Measurements from ENCODE around the gene SLC13A5.
"Not testable (repeated sequence)": the region's sequence is repeated elsewhere in the genome, so short reads cannot be mapped to it uniquely, and the experiment has no call there.

Gene SLC13A5

DNA sequence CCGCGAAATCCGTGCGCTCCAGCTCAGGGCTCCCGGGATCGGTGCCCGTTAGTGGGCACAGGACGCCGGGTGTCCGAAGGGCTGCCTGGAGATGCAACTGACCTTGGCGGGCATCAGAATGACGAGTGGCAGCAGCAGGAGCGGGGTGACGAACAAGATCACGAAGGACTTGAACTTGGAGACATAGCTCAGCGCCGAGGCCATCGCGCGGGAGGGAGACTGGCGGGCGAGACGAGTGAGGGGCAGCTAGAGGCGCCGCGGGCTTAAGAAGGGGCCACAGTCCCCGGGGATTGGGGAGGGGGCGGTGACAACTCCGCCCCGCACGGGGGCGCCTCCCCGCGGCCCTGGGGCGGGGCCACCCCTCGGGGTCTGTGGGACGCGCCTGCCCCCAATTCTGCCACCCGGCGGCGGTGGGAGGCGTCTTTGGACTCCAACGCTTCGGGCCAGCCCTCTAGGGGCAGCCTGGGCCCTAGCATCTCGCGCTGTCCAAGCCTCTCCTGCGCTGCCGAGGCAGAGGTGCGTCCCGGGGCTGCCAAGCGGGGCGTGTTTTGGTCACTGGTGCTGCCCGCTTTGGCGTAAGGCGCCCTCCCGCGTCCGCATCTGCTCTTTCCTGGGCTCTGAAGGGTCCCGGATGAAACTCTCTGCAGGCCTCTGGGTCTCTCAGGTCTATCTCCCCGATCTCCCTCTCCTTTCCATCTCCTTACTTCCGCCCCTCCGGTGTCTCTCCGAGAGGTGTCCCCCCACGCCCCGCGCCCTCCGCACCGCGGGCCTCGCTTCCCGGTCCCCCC is at the start of gene SLC13A5:
SLC13A5 (minus strand) TSS at position 240 of the 788 bp plus-strand sequence; CDS start at position 204, 36 bp downstream.
- no peak for FAIRE-seq

DNA sequence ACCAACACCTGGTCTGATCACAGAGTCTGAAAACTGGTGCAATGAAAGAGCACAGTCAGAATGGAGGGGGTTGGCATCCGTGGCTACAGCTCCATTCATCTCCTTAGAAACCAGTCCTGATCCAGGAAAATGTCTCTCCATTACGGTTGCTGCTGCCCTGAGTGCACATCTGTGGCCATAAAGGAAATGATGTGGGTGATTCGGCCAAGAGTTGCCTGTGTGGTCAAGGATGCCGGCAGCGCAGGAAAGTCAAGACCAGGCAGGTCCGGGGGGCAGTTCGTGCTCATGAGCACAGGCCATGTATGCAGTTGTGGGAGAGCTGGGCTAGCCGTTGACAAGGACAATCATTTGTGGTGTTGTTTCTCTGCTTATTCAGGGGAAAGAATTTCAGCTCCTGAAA is 48.6 kb upstream of the SLC13A5 start:
- no peak for FAIRE-seq

DNA sequence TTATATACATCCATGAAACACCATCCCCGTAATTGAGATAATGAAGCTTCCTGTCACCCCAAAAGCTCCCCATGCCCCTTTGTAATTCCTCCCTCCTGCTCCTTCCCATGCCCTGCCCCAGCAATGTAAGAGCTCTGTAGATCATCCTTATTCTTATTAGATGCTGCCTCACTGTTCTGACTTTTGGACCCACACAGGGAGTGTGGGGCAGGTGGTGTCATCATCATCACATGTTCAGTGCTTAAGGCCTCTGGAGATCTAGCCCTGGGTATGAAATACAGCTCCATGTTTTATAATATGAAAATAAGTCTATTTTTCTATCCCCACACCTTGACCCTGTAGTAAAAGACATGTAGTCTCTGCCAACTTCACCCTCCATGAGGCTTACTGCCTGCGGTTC is 44.6 kb upstream of the SLC13A5 start:
- FAIRE-seq: no peak

DNA sequence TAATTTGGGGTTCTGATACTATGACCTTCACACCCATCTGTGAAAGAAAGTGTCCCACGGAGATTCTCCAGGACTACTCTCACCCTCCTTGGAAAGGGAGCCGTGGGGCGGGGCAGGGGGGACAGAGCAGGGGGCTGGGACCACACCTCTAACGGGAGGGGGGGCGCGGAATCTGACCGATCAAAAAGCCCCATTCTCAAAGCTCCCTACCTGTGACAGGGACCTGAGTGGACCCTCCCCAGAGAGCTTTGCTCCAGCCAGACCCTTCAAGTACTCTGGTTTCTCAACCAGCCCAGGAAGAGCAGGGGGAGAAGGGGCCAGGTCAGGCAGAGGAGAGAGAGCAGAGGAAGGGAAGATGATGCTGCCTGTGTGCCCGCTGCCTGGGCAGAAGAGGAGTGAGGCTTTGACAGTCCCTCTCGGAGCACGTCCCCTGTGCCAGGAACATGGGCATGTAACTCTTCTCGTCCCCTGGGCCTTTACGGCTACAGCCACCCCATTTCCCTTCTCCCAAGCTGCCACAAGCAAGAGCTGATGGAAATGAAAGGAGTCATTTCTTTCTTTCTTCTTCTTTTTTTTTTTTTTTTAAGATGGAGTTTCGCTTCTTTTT is 43.4 kb upstream of the SLC13A5 start:
- no peak for FAIRE-seq

DNA sequence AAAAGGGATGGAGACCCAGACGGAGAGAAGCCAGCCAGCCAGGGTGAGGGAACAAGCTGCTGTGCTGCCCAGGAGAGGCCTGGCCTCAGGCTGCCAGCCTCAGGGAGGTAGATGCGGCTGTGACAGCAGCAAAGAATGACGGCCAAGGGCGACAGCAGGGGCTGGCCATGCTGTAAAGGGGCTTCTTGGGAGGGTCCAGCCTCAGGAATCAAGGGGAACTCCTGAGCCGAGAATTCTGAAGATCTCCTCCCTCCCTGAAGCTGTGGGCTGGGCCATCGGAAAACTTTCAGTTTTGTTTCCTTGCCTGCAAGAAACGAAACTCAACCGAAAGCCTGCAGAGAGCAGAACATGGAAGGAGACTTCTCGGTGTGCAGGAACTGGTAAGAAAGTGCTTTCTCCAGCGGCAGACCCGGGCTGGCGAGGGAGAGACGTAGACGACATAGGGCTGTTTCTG is 42.6 kb upstream of the SLC13A5 start, which contains the start of gene XAF1:
XAF1 (plus strand) TSS at position 316 of the 454 bp plus-strand sequence; CDS start at position 349, 33 bp downstream.
- no peak for FAIRE-seq

DNA sequence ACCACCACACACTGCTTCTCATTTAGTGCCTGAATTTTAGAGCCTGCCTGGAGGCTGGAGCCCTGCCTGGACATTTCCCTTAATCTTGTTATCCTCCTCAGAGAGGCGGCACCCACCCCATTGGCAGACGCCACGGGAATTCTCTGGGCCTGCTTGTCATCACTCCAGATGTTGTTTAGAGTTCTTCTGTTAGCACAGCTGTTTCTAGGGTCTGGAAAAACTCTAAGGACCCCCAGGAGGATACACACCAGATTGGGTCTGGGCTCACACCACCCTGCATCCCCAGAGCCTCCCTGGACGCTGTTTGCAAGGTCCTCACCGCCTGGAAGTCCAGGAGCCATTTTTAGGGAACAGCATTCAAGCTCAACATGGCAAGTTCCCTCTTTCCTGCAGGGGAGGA is 42.1 kb upstream of the SLC13A5 start:
- FAIRE-seq: no peak

DNA sequence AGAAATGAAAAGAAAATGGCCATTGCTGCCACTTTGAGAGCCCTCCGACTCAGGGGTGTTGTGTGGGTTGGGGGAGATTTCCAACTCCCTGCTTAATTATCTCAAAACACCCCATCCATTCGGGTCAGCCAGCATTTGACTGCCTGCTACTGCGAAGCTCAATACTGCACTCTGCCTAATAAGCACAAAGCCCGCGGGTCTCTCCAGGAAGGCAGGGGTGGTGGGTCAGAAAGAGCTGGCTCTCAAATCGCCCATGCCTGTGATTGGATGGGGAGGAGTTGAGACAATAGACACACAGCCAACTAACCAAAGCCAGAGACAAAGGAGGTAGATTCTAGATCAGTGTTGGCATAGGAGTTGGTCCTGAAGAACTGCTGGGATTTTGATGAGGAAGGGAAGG is 40.4 kb upstream of the SLC13A5 start:
- no peak for FAIRE-seq

DNA sequence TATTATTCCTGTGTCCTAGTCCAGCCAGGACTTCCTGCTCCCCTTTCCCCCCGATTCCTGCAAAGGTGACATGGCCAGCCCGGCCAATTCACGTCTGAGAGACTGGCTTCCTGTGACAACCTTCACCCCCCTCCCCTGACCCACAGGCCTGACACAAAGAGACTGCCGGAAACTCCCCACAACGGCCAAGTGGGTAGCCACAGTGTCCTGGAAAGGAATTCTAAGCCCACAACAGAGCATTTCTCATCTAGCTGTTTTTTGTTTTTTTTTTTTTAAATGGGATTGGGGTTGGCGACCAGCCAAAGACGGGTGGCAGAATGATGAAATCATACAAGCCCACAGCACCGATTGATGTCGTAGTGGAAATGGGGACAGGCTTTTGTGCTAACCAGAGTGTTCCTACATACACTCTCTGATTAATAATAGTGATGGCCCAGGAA is 39.9 kb upstream of the SLC13A5 start:
- no peak for FAIRE-seq

DNA sequence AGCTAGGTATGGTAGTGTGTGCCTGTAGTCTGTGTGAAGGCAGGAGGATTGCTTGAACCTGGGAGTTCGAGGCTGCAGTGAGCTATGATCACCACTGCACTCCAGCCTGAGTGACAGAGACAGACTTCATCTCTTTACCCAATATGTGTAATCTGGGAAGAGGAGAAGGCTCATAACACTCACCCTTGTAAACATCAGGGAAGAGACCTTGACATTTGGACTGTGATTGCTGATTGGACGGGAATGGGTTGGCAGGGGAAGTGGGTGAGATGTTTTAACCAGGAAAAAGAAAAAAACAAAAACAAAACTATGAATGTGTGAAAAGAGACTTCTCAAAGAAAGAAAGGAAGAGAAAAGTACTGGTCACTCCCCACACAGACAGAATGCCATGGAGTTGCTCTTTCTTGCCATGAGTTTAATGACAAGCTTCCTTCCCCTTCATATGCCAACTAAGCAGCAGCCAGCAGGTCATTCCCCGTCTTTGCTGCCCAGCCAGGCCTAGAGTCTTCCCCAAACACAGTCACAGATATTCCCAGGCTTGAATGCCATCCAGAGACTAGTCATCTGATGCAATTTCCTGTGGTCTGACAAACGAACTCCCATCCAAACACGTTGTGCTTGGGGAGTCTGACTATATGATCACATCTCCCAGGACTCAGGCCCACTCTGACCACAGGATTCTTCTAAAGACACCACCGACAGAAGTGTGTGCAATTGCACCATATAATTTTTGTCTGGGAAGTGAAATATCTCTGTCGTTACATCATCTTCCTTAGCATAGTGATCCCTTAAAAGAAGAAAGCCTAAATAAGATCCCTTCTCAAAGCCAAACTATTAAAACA is 39.1 kb upstream of the SLC13A5 start:
- FAIRE-seq: no peak

DNA sequence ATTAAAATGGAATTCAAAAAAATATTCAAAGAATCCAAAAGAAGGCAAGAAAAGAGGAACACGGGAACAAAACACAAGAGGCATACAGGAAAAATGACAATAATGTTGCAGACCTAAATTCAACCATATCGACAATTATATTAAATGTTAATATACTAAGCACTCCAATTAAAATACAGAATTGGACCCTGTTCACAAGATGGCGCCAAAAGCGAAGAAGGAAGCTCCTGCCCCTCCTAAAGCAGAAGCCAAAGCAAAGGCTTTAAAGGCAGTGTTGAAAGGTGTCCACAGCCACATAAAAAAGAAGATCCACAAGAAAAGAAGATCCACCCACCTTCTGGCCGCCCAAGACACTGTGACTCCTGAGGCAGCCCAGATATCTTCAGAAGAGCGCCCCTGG is 36.4 kb upstream of the SLC13A5 start:
- no peak for FAIRE-seq

DNA sequence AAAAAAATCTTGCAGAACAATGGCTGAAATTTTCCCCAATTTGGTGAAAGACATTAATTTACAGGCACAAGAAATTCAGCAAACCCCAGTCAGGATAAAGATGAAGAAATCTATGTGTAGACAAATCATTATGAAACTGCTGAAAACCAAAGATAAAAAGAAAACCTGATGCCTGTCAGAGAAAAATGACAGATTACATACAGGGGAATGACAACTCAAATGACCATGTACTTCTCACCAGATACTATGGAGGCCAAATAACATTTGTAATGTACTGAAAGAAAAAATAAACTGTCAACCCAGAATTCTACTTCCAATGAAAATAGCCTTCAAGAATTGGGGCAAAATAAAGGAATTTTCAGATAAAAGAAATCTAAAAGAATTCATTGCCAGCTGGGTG is 35.4 kb upstream of the SLC13A5 start:
- FAIRE-seq: no peak

DNA sequence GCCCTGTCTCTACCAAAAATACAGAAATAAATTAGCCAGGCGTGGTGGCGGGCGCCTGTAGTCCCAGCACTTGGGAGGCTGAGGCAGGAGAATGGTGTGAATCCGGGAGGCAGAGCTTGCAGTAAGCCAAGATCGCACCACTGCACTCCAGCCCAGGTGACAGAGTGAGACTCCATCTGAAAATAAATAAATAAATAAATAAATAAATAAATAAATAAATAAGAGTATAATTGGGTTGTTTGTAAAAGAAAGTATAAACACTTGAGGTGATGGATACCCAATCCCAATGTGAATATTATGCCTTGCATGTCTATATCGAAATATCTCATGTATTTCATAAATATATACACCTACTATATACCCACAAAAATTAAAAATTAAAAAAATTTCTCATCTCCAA is 33.5 kb upstream of the SLC13A5 start:
- FAIRE-seq: not testable (repeated sequence)

DNA sequence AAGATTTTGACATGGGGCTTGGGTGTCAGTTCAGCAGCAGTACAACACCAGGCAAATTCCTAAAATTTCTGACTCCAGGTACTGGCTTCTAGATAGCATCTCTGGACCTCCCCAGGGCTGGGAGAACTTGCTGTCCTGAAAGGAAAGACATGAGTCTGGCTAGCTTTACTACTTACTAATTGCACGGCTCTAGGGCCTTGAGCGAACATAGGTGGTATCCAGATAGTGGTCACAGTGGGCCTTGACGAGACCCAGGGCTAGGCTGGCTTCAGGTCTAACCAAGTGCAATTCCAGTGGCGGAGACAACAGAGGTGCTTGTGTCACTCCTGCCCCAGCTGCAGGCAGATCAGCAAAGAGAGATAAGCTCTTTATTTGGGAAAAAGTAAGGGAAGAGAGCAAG is 16.4 kb upstream of the SLC13A5 start:
- no peak for FAIRE-seq

DNA sequence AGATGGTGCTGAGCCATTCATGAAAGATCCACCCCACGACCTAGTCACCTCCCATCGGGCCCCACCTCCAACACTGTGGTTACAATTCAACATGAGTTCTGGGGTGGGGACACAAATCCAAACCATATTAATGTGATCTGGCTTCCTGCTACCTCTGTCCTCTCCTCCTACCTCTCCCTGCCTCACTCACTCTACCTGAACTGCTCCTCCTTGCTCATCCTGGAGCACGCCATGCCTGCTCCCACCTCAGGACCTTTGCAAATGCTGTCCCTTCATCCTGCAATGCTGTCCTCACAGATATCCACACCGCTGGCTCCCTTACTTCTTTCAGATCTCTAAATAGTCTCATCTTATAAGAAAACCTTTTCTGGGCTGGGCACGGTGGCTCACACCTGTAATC is 10.8 kb upstream of the SLC13A5 start:
- no peak for FAIRE-seq

DNA sequence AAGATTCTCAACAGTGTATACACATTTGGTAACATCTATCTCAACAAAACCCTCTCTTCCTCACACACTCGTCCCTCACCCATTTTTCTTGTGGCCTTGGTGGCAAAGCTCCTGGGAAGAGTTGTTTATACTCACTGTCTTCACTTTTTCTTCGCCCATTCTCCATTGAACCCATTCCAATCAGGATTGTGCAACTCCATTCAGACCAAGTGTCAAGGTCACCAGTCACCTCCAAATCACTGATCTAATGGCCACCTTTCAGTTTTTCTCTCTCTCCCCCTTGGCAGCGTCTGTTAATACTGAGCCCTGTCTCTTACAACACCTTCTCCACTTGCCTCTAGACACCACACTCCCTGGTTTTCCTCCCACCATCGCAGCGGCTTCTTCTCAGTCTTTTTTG is 8.6 kb upstream of the SLC13A5 start:
- FAIRE-seq: no peak

DNA sequence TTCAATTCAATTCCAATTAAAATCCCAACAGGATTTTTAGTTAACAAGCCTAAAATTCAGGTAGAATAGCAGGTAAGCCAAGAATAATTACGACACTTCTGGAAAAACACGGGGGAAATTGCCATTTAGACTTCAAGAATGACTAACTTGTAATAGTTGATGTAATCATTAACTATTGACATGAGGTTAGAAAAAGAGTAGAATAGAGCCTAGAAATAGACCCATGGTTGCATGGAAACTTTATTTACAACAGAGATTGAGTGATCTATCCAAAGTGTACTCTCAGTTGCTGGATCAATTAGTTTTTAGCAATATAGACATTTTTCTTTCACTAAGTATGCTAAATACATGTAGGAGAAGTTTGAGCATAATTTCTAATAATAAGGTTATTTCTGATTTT is 3.6 kb upstream of the SLC13A5 start:
- no peak for FAIRE-seq

DNA sequence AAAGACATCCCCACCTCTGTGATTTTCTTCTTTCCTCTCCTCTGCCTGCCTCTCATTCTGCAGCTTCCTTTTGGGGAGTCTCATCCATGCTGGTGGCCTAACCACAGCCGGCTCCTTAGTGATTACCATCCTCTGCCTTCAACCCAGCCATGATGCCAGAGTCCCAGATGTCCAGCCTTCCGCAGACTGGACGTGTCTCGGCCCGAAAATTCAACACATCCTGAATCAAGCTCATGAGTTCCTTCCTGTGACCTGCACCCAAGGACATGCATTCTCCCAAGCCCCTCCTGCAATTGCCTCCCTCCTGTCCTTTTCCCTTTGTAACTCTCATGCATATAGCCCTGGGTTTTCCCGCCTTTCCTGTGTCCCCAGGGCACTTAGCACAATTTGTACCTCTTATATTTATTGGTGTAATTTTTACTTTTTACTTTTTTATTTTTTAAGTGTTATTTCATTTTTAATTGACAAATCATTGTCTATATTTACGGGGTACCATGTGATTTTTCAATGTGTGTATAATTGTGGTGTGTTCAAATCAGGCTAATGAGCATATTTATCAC is 1.2 kb upstream of the SLC13A5 start:
- FAIRE-seq: no peak

DNA sequence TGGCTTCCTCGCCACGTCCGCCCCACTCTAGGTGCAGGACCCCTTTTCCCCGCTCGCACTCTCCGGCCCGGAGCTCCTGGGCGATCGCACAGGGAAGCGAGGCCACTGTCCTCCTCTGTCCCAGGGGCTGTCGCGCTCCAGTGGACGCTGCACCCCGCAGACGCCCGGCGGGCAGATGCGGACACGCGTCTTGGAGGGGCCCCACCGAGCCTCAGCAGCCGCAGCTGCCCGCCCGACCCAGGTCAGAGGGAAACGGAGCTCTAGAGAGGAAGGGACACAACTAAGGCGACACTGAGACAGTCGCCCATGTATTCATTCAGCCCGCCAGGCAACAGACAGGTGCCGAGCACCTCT is 726 bp upstream of the SLC13A5 start:
- no peak for FAIRE-seq

DNA sequence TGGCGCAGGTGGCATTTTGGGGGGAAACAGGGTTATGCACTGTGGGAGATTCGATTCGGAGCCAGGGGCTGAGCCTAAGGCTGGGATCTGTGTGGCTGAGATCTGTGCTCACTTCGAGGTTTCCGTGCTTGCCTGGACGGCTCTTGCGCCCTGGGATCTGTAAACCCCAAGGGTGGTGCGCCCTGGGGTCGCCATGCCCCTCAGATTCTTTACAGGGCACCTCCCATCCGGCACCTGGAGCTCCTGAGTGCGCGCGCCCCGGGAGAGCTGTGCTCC is 377 bp downstream of the SLC13A5 start:
- FAIRE-seq: no peak

DNA sequence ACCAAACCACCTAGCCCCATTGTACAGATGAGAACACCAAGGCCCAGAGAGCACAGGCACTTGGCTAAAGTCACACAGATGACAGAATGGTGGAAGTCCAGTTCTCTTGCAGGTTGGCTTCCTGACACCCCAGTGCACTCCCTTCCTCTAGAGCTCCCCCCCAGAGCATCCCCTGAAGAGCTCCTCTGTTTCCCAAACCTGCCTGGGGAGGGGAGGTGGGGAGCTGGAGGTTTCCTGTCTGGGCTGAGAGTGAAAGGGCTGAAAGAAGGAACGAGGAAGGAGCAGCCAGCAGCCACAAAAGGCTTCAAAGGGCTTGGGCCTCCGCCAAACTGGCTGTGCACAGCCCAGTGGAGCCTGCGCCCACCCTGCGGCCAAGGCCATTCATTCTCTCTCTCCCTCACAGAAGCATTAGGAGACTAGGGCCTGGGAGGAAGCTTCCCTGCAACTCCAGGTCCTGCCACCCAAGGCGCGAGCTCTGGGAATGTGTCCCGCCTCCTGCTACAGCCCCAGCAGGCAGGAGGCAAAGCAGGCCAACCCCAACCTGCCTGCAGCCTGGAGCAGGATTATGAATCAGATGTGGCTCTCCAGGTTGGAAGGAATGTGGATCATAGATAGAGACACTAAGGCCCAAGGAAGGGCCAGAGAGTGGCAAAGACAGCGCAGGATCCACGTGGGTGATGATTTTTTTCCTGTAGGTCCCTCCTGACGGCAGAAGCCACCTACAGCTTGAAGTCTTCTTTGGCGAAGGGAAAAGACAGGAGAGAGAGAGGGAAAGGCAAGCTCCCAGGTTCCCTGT is 913 bp downstream of the SLC13A5 start:
- FAIRE-seq: no peak

DNA sequence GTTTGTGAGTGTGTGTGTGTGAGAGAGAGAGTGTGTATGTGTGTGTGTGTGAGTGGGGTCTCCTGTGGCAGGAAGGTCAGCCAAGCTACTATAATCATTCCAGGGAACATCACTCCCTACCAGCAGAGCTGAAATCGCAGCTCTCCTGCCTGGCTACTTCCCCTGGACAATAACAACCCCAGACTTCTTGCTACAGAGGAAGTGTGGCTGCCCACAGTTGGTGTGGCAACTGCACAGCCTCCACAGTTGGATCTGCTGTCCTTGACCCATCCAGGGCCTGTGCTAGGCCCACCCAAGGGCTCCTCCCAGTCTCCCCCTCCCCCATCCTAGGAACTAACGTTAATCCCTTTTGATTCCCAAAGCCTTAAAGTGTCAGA is 1.5 kb downstream of the SLC13A5 start:
- no peak for FAIRE-seq

DNA sequence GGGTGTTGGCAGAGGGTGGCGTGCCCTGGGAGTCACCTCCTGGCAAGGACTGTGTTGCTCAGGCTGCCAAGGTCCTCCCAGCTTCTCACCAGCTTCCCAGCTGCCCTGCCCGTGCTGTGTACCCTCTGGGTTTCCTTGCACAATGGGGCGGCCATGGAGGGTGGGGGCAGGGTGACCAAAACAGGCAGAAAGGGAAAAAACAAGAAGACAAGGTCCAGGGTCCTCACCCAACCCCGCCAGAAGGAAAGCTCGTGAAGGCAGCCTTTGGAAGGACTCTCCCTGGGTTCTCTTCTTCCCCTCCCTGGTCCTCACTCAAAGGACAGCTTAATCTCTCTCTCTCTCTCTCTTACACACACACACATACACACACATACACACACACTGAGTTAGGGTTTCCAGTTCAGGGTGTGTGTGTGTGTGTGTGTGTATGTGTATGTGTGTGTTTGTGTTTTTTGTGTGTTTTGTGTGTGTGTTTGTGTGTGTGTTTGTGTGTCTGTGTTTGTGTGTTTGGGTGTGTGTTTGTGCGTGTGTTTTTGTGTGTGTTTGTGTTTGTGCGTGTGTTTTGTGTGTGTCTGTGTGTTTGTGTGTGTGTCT is 2.0 kb downstream of the SLC13A5 start:
- FAIRE-seq: no peak

Data from G401.6 (cell line).